Stimulated activated naive CD4-positive, alpha-beta T cell treated with Interleukin-2 at 50 U/mL for 16 hours (primary cell): ENCODE results near the gene MC2R.
"Not testable (repeated sequence)": the region's sequence is repeated elsewhere in the genome, so short reads cannot be mapped to it uniquely, and the experiment has no call there.

Source experiments
- DNase-seq: peaks from one replicate; lab custom pipeline; 2025; lab: John Stamatoyannopoulos, UW

The MC2R gene

GRCh38 chr18:13893418-13893760, 21.9 kb downstream of the MC2R start:
- DNase-seq = no peak

GRCh38 chr18:13892098-13892497, 23.2 kb downstream of the MC2R start:
- no peak for DNase-seq

GRCh38 chr18:13890761-13891361, 24.5 kb downstream of the MC2R start:
- DNase-seq = no peak

GRCh38 chr18:13889671-13890070, 25.7 kb downstream of the MC2R start:
- DNase-seq = no peak

- DNase-seq = no peak
These were observed 27.1 kb downstream of the MC2R start for GRCh38 chr18:13888191-13888716.

GRCh38 chr18:13885009-13885408, 30.3 kb downstream of the MC2R start:
- no peak for DNase-seq

GRCh38 chr18:13879937-13880336, 35.4 kb downstream of the MC2R start:
- no peak for DNase-seq

GRCh38 chr18:13879492-13879891, 35.8 kb downstream of the MC2R start:
- no peak for DNase-seq

GRCh38 chr18:13878857-13879256, 36.5 kb downstream of the MC2R start:
- DNase-seq = no peak

GRCh38 chr18:13877157-13877556, 38.2 kb downstream of the MC2R start:
- DNase-seq = no peak

GRCh38 chr18:13874558-13874957, 40.8 kb downstream of the MC2R start:
- no peak for DNase-seq

GRCh38 chr18:13872932-13873331, 42.4 kb downstream of the MC2R start:
- no peak for DNase-seq

- DNase-seq = no peak
These were observed 43.0 kb downstream of the MC2R start for GRCh38 chr18:13872373-13872772.

GRCh38 chr18:13871701-13872100, 43.6 kb downstream of the MC2R start:
- no peak for DNase-seq

GRCh38 chr18:13868501-13869271, 46.6 kb downstream of the MC2R start:
- no peak for DNase-seq

GRCh38 chr18:13862898-13863297, 52.4 kb downstream of the MC2R start:
- DNase-seq = not testable (repeated sequence)

GRCh38 chr18:13849791-13850190, 65.5 kb downstream of the MC2R start:
- DNase-seq = no peak

- DNase-seq = no peak
These were observed 78.8 kb downstream of the MC2R start for GRCh38 chr18:13836559-13836958.

- no peak for DNase-seq
These were observed 80.1 kb downstream of the MC2R start for GRCh38 chr18:13835202-13835601.

- DNase-seq = no peak
These were observed 80.8 kb downstream of the MC2R start for GRCh38 chr18:13834496-13835015.
